Stimulated activated CD8-positive, alpha-beta memory T cell treated with anti-CD3 and anti-CD28 coated beads, Interleukin-15, amount 100 ng/mL, for 24 hours (primary cell): ENCODE data around the gene ELFN2.

Experiments used
- DNase-seq: peaks from one replicate; pipeline ENCODE4 v3.0.0-alpha.2; 2020; ENCODE audit warnings: low read depth

Gene ELFN2

DNA sequence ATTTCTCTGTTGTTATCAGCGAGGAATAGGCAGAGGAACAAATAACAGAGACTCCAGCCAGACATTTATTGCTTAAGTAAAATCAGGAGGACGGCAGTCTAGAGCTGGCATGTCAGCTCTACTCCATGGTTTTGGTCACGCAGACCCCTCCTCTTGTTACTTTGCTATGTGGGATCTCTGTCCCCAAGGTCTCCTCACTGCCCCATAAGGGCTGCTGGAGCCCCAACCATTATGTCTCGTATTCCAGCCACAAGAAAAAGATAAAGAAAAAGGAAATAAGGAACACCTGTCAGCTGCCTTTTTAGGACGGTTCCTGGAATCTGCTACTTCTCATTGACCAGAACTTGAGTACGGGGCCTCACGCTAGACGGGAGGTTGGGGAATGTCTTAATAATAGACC, 70.4 kb downstream of the ELFN2 start:
- DNase-seq = no peak

- DNase-seq = no peak
Observed at GRCh38 chr22:37355174-37355573, 72.1 kb downstream of the ELFN2 start.

DNA sequence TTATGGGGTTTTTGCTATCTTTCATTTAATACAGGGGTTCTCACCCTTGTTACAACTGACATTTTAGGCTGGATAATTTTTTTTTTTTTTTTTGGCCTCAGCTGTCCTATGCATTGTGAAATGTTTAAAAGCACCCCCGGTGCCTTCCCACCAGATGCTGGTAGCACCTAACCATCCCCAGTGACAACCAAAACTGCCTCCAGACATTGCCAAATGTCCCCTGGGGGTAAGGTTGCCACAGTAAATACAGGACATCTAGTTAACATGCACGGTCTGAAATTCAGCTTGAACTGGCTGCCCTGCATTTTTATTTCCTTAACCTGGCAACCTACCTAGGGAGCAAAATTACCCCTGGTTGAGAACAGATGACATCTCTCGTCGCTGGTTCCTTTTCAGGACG, 72.6 kb downstream of the ELFN2 start:
- no peak for DNase-seq

DNA sequence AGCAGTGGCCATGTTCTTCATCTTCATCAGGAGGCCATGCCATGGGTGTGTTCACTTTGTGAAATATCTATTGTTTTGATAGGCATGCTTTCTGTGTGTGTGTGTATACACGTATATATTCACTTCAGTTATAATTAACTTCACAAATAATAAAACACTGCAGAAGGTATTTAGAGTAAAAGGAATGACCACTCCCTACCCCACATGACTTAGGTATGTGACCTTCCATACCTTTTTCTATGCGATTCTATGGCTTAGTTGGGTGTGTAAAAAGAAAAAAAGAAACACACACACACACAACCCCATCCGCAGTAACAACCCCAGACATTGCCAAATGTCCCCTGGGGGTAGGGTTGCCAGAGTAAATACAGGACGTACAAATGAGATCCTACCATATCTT, 73.0 kb downstream of the ELFN2 start:
- DNase-seq = no peak

- DNase-seq = no peak
Observed at GRCh38 chr22:37353839-37354238, 73.4 kb downstream of the ELFN2 start.

- DNase-seq = no peak
Observed at GRCh38 chr22:37352481-37352880, 74.8 kb downstream of the ELFN2 start.

DNA sequence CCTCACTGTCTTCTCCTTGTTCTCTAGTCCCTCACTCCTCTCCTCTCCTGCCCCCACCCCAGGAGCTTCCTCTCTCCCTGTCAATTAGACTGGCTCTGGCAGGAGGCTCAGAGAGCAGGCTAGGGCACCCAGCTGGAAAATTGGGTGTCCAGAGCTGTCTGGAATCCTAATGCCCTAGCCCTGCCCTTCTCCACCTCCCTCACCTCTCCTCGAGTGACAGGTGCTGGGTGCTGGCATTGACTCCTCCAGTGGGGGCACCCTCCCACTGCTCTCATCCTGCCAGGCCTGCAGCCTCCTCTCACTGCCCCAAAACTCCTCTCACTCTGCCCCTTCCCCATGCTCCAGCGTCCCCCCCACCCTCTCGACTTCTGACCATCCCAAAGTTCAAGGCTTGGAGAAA, 76.0 kb downstream of the ELFN2 start:
- DNase-seq = no peak

GRCh38 chr22:37349043-37349814, 78.0 kb downstream of the ELFN2 start:
- no peak for DNase-seq

GRCh38 chr22:37346505-37346895, 80.8 kb downstream of the ELFN2 start:
- no peak for DNase-seq

DNA sequence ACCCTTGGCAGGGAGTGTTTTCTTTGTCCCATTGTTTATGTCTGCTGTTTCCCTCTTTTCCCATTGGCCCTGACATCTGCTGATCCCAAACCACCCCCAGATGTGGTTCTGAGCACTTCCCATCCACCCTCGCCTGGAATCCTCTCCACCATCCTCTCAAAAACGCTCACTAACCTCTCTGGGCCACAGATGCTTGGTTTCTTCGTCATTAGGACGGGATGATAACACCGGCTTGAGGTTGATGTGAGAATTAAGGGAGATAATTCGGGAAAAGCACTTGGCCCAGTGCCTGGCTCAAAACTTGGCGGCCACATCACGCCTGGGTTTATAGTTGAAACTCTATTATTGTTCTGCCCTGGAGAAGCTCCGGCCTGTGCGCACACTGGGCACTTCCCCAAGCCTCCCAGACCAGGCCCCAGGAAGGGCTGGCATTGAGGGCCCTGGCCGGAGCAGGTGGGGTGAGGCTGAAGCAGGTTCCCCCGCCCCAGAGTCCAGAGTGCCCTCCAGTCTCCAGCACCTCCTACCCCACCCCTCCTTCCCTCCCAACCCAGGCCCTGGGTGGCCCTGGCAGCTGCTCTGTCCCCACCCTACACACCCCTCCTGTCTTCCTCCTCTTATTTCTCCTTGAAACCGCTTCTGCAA, 81.3 kb downstream of the ELFN2 start:
- no peak for DNase-seq

DNA sequence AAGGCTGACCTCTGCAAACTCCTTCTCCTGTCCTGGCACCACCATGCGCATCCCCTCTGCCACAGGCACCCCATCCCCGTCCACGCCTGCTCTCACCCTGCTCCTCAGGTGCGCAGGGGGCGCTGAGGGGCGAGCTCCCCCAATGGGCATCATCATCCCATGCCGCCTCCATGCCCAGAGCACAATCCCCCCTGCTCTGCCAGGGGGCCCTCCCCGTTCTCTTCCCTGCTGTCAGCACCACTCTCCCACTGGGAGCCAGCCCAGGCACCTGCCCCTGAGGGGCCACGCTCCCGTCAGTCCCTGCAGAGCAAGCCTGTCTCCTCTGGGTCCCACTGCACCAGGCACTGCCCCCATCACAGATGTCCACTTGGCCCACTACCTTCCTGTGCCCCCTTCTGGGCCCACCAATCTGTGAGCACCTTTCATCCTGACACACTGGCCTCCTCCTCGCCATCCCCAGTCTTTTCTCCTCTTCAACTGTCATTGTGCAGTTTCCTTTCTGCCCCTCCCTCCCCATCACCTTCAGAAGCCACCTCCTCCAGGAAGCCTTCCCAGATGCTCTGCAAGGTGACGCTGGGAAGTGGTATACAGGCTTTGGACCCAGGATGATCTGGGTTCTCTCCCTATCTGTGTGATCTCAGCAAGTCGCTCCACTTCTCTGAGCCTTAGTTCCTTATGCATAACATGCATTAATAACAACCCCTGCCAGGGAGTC, 82.4 kb downstream of the ELFN2 start:
- no peak for DNase-seq

DNA sequence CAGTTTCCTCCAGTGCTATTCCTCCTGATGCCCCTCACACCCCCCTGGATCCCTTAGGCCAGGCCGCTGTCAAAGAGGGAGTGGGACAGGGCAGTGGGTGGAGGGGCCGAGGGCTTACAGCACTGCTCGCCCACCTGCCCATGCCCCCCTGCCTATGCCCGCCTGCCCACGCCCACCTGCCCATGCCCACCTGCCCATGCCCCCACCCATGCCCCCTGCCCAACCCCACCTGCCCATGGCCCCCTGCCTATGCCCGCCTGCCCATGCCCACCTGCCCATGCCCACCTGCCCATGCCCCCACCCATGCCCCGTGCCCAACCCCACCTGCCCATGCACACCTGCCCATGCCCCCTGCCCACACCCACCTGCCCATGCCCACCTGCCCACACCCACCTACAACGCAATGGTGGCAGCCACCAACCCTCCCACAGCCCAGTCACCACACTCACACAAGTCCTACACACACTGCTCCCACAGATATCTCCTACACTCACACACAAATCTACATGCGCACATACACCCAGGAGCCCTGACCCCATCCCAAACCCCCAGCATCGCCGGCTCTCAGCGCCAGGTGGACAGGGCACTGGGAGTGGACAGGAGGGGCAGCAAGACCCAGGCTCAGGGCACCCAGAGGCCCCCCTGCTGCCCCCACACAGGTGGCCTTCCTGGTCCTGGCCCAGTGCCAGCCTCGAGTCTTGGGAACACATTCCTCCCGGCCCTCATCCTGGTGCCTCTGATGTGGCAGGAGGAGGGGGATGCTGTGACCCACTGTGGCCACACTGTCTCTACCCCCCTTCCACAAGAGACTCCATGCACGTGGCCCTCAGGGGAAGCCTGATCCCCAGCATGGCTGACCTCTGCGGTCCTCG, 83.2 kb downstream of the ELFN2 start:
- no peak for DNase-seq

- DNase-seq = no peak
Observed at GRCh38 chr22:37343348-37343747, 83.9 kb downstream of the ELFN2 start.

GRCh38 chr22:37342065-37342464, 85.2 kb downstream of the ELFN2 start:
- no peak for DNase-seq

GRCh38 chr22:37340331-37341262, 86.7 kb downstream of the ELFN2 start:
- DNase-seq = no peak

- DNase-seq = no peak
Observed at GRCh38 chr22:37338539-37339246, 88.6 kb downstream of the ELFN2 start.

DNA sequence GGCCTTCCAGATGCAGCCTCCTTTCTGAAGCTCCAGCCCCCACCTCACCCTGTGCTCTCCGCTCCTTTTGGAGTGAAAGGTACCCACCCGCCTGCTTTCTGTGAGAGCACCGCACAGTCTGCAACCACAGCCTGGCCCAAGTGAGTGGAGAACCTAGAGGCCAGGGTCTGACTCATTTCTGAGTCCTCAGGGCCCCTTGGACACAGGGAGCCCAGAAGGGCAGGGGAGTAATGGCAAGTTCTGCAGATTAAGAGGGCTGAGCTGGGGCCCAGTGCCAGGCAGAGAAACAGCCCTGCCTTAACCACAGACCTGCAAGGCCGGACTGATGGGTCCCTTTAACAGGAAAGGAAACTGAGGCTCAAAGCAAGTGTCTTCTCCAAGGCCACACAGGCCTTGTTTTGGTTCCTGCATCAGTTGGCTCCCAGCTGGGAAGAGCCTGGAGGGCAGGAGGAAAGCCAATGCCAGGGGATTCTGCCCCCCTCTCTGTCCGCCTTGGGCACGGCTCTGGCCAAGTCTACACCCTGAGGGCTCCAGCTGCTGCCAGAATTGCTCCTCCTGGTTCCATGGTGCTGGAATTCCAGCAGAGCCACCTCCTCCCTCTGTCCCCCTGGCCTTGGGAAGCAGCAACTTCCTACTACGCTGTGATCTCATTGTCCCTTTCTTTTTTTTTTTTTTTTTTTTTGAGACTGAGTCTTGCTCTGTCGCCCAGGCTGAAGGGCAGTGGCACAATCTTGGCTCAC, 89.9 kb downstream of the ELFN2 start:
- no peak for DNase-seq

GRCh38 chr22:37336579-37336978, 90.7 kb downstream of the ELFN2 start:
- DNase-seq = no peak

GRCh38 chr22:37335806-37336199, 91.5 kb downstream of the ELFN2 start:
- DNase-seq = no peak
